ENCODE data around the gene ABL2. TPM values are rescaled to one million over a fixed set of nuclear protein-coding genes. Genes with fewer than 3 reads are reported as not detected.
"Not testable (repeated sequence)": the region's sequence is repeated elsewhere in the genome, so short reads cannot be mapped to it uniquely, and the experiment has no call there.

The ABL2 gene
- polyA plus RNA-seq (2012; ENCODE audit: missing spikeins), result 2.7 TPM

- no peak for TF ChIP-seq POLR2AphosphoS5 (IDR thresholded peaks at IDR 0.05; ENCODE audit: low read depth, low read length)
- 0 out of 2 replicates have a peak, but pooled peaks have one; percentile 4 for TF ChIP-seq TAF1 (IDR thresholded peaks at IDR 0.05; ENCODE audit: borderline replicate concordance, low read depth, low read length)
- TF ChIP-seq POLR2A (IDR thresholded peaks at IDR 0.05; ENCODE audit: low read depth, low read length), result 0 out of 2 replicates have a peak, but pooled peaks have one; percentile 38
- DNase-seq (ENCODE audit: insufficient read length) (peak; percentile 69), FAIRE-seq (no peak)
Observed at GRCh38 chr1:179229214-179230140, at the start of gene ABL2. Gene ABL2, minus strand, starts transcription at chr1:179229677. Its CDS starts 280 bp downstream, at chr1:179229397.

GRCh38 chr1:179278920-179279319 is 49.4 kb upstream of the ABL2 start:
- DNase-seq (ENCODE audit: insufficient read length) (no peak), FAIRE-seq (no peak)
- TF ChIP-seq POLR2A (IDR thresholded peaks at IDR 0.05; ENCODE audit: low read depth, low read length), result no peak
- TF ChIP-seq TAF1 (IDR thresholded peaks at IDR 0.05; ENCODE audit: borderline replicate concordance, low read depth, low read length), result no peak
- no peak for TF ChIP-seq POLR2AphosphoS5 (IDR thresholded peaks at IDR 0.05; ENCODE audit: low read depth, low read length)

GRCh38 chr1:179274424-179274823 is 44.9 kb upstream of the ABL2 start:
- FAIRE-seq; DNase-seq (ENCODE audit: insufficient read length): not testable (repeated sequence)

DNA sequence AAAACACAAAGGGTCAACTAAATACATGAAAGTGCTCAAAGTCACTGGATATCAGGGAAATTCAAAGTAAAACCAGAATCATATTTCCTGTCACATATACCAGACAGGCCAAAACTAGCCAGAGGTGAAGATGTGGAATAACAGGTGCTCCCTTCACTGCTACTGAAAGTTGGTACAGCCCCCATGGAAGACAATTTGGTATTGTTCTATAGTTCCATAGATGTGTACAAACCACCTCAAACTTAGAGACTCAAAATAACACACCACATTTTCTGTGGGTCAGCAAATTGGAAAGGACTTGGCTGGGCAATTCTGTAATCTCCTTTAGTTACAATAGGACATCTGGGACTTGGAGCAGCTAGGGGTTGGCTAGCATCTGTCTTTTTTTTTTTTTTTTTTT is 39.6 kb upstream of the ABL2 start:
- TF ChIP-seq TAF1 (IDR thresholded peaks at IDR 0.05; ENCODE audit: borderline replicate concordance, low read depth, low read length), result no peak
- no peak for FAIRE-seq
- no peak for DNase-seq (ENCODE audit: insufficient read length)

DNA sequence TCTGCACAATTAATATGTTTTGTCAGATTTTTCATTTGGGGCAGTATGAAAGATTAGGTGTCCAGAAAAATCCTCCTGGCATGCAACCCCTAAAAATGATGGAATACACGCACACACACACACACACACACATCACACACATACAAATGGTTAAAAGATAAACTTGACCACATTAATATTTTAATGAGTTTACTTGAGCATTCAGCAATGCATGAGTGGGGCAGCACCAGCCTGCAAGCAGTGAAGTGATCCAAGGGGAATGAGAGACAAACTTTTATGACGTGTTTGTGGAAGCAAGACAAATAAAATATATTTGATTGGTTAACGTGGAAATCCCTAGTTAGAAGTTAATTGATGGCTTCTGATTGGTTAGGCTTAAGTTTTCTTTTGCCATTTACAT is 35.0 kb upstream of the ABL2 start:
- TF ChIP-seq TAF1 (IDR thresholded peaks at IDR 0.05; ENCODE audit: borderline replicate concordance, low read depth, low read length) (no peak), POLR2AphosphoS5 (IDR thresholded peaks at IDR 0.05; ENCODE audit: low read depth, low read length) (no peak), POLR2A (IDR thresholded peaks at IDR 0.05; ENCODE audit: low read depth, low read length) (no peak)
- DNase-seq (ENCODE audit: insufficient read length) (no peak), FAIRE-seq (no peak)

DNA sequence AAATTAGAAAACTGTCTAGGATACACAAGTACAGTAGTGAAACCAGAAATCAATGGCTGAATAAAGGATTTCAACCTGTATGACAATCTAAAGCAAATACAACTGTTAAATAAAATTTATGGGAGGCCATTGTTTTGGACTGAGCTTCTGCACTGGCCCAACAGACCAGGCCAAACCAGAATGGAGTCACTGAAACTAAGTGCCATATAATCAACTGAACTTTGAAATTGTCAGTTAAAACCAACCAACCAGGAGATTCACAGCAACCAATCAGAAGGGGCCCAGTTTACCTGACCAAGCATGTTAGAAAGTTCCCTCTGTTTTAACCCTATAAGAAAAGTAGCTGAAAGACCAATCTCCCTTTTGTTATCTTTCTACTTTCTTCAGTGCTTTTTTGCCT is 33.6 kb upstream of the ABL2 start:
- DNase-seq (ENCODE audit: insufficient read length), result no peak

GRCh38 chr1:179262183-179262582 is 32.7 kb upstream of the ABL2 start:
- no peak for DNase-seq (ENCODE audit: insufficient read length)

More for the DNA sequence above, 33.6 kb upstream of the ABL2 start:
- no peak for FAIRE-seq
- no peak for TF ChIP-seq POLR2AphosphoS5 (IDR thresholded peaks at IDR 0.05; ENCODE audit: low read depth, low read length)
- no peak for TF ChIP-seq TAF1 (IDR thresholded peaks at IDR 0.05; ENCODE audit: borderline replicate concordance, low read depth, low read length)
- no peak for TF ChIP-seq POLR2A (IDR thresholded peaks at IDR 0.05; ENCODE audit: low read depth, low read length)

DNA sequence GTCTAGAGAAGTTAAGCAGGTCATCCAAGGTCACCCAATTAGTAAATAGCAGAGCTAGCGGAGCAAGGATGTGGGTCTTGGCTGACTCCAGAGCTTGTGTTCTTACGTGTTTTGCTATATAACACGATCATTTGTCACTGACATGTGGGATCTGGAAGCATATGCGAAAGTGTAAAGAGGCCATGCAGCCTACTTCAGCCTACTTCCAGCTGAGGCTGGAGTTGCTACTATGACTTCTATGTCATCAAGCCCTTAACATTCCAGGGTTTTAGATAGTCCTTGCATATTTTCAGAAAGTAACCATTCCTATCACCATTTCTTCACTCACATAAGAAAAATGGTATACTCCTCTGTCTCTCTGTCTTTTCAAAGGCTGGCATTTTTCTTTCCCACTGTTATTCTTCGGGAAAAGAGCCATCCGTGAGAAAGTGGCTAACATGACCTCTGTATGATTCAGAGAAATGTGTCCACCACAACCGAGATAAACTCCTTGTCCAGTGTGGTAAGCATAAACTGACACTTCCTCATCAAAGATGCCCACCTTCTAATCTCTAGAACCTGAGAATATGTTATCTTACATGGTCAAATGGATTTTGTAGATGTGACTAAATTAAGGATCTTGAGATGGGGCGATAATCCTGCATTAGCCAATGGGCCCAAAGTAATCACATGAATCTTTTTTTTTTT is 24.0 kb upstream of the ABL2 start:
- DNase-seq (ENCODE audit: insufficient read length), result no peak
- no peak for FAIRE-seq
- TF ChIP-seq POLR2AphosphoS5 (IDR thresholded peaks at IDR 0.05; ENCODE audit: low read depth, low read length) (no peak), TAF1 (IDR thresholded peaks at IDR 0.05; ENCODE audit: borderline replicate concordance, low read depth, low read length) (no peak), POLR2A (IDR thresholded peaks at IDR 0.05; ENCODE audit: low read depth, low read length) (no peak)

More at GRCh38 chr1:179262183-179262582, 32.7 kb upstream of the ABL2 start:
- TF ChIP-seq TAF1 (IDR thresholded peaks at IDR 0.05; ENCODE audit: borderline replicate concordance, low read depth, low read length) (no peak), POLR2AphosphoS5 (IDR thresholded peaks at IDR 0.05; ENCODE audit: low read depth, low read length) (no peak), POLR2A (IDR thresholded peaks at IDR 0.05; ENCODE audit: low read depth, low read length) (no peak)
- no peak for FAIRE-seq

- DNase-seq (ENCODE audit: insufficient read length), result no peak
- no peak for FAIRE-seq
- no peak for TF ChIP-seq POLR2A (IDR thresholded peaks at IDR 0.05; ENCODE audit: low read depth, low read length)
- no peak for TF ChIP-seq POLR2AphosphoS5 (IDR thresholded peaks at IDR 0.05; ENCODE audit: low read depth, low read length)
- no peak for TF ChIP-seq TAF1 (IDR thresholded peaks at IDR 0.05; ENCODE audit: borderline replicate concordance, low read depth, low read length)
Observed at GRCh38 chr1:179252606-179253005, 23.1 kb upstream of the ABL2 start.

GRCh38 chr1:179251675-179252074 is 22.2 kb upstream of the ABL2 start:
- TF ChIP-seq TAF1 (IDR thresholded peaks at IDR 0.05; ENCODE audit: borderline replicate concordance, low read depth, low read length), result no peak
- FAIRE-seq (no peak), DNase-seq (ENCODE audit: insufficient read length) (no peak)

GRCh38 chr1:179247923-179248322 is 18.4 kb upstream of the ABL2 start:
- DNase-seq (ENCODE audit: insufficient read length) (no peak), FAIRE-seq (no peak)
- TF ChIP-seq POLR2AphosphoS5 (IDR thresholded peaks at IDR 0.05; ENCODE audit: low read depth, low read length), result no peak
- TF ChIP-seq TAF1 (IDR thresholded peaks at IDR 0.05; ENCODE audit: borderline replicate concordance, low read depth, low read length), result no peak
- no peak for TF ChIP-seq POLR2A (IDR thresholded peaks at IDR 0.05; ENCODE audit: low read depth, low read length)

DNA sequence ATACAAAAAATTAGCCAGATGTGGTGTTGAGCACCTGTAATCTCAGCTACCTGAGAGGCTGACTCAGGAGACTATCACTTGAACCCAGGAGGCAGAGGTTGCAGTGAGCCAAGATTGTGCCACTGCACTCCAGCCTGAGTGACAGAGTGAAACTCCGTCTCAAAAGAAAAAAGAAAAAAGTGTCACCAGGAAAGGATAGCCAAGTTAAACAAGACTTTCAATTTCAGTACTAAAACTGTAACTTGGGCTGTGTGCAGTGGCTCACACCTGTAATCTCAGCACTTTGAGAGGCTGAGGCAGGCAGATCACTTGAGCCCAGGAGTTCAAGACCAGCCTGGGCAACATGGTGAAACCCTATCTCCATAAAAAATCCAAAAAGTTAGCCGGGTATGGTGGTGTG is 15.9 kb upstream of the ABL2 start:
- FAIRE-seq; DNase-seq (ENCODE audit: insufficient read length): not testable (repeated sequence)
